NOMO-1 treated with DMSO at 0.1 percent for 48 hours (cell line): Measurements from ENCODE around the gene OLFM1.

ENCODE experiments used
- DNase-seq: peaks from one replicate; lab custom pipeline; 2025; ENCODE audit not compliant: unreplicated experiment; lab: John Stamatoyannopoulos, UW

OLFM1 gene

GRCh38 chr9:135076143-135076875 lies 11.2 kb upstream of the OLFM1 start:
- DNase-seq: no peak

- DNase-seq: no peak
These were observed 10.5 kb upstream of the OLFM1 start for GRCh38 chr9:135076876-135077430.

- peak; percentile 9 for DNase-seq
These were observed 9.8 kb upstream of the OLFM1 start for GRCh38 chr9:135077497-135078200.

GRCh38 chr9:135078361-135078821 lies 9.1 kb upstream of the OLFM1 start:
- DNase-seq: no peak

GRCh38 chr9:135079018-135079417 lies 8.4 kb upstream of the OLFM1 start:
- no peak for DNase-seq

GRCh38 chr9:135079676-135080075 lies 7.8 kb upstream of the OLFM1 start:
- no peak for DNase-seq

GRCh38 chr9:135080286-135081263 lies 6.9 kb upstream of the OLFM1 start:
- DNase-seq: no peak

- no peak for DNase-seq
These were observed 6.2 kb upstream of the OLFM1 start for GRCh38 chr9:135081264-135081660.

GRCh38 chr9:135081731-135082130 lies 5.7 kb upstream of the OLFM1 start:
- no peak for DNase-seq

GRCh38 chr9:135082536-135082935 lies 4.9 kb upstream of the OLFM1 start:
- DNase-seq: no peak

GRCh38 chr9:135083241-135083810 lies 4.1 kb upstream of the OLFM1 start:
- DNase-seq: no peak

GRCh38 chr9:135083831-135084230 lies 3.6 kb upstream of the OLFM1 start:
- DNase-seq: no peak

GRCh38 chr9:135084262-135084661 lies 3.2 kb upstream of the OLFM1 start:
- DNase-seq: no peak

GRCh38 chr9:135084881-135085760 lies 2.3 kb upstream of the OLFM1 start:
- DNase-seq: no peak

GRCh38 chr9:135085830-135086546 lies 1.5 kb upstream of the OLFM1 start:
- peak; percentile 19 for DNase-seq

- no peak for DNase-seq
These were observed 625 bp upstream of the OLFM1 start for GRCh38 chr9:135086597-135087488.

GRCh38 chr9:135087899-135088347 lies 455 bp downstream of the OLFM1 start:
- no peak for DNase-seq
